COR-L47 (cell line): ENCODE data around the gene MORC3.

Source experiments
- DNase-seq: peaks from one replicate; lab custom pipeline; 2025; lab: John Stamatoyannopoulos, UW

Gene MORC3

GRCh38 chr21:36423771-36424433 lies 103.9 kb downstream of the MORC3 start:
- no peak for DNase-seq

- DNase-seq, result no peak
These were observed 104.6 kb downstream of the MORC3 start for GRCh38 chr21:36424592-36424991.

- no peak for DNase-seq
These were observed 105.3 kb downstream of the MORC3 start for GRCh38 chr21:36425286-36425685.
